IMR-90 (cell line): ENCODE results near the gene PCDHGA12. TPM values are rescaled to one million over a fixed set of nuclear protein-coding genes. Genes with fewer than 3 reads are reported as not detected.
A peak's percentile ranks its signal among the peaks of the same experiment; 100 is the strongest.

Experiments
- ATAC-seq: fragments of 200-7000 bp; cut with Tn5 transposase; 2 replicates; pipeline ENCODE4 v1.9.1; 2020; ENCODE audit warnings: low read depth, mild to moderate bottlenecking, moderate library complexity
- BruUV-seq: library from RNA; stranded (reverse); fragments of 400-500 nt; replicated peaks from 2 replicates; lab custom pipeline; 2021; lab: Mats Ljungman, UMichigan
- CTCF ChIA-PET: fragments of 300-600 bp; formaldehyde crosslinking; extraction: SDS; loops from one replicate; lab custom pipeline; 2021; ENCODE audit warnings: antibody characterized with exemption; lab: Yijun Ruan, JAX
- POLR2A ChIA-PET: fragments of 300-600 bp; sonication (Branson Sonifier 250); formaldehyde crosslinking; loops from one replicate; lab custom pipeline; 2022; ENCODE audit warnings: antibody characterized with exemption; ENCODE audit not compliant: unreplicated experiment; lab: Charles Lee
- DNase-seq: peaks from one replicate; pipeline ENCODE4 v3.0.0; 2013
- H2AFZ ChIP-seq: replicated peaks from 2 replicates; pipeline ENCODE3; 2013; ENCODE audit warnings: low read length, mild to moderate bottlenecking; ENCODE audit not compliant: poor library complexity
- H2AK5ac ChIP-seq: 2 replicates; pipeline ENCODE4 v1.6.1; 2013; ENCODE audit warnings: low read depth, low read length, inconsistent platforms
- H2AK9ac ChIP-seq: replicated peaks from 2 replicates; pipeline ENCODE3; 2013; ENCODE audit warnings: mild to moderate bottlenecking, low read depth, low read length, moderate library complexity; ENCODE audit not compliant: poor library complexity
- H2BK120ac ChIP-seq: 2 replicates; pipeline ENCODE4 v1.6.1; 2013; ENCODE audit warnings: low read depth, low read length, inconsistent platforms
- H2BK15ac ChIP-seq: 3 replicates; pipeline ENCODE4 v1.6.1; 2013; ENCODE audit warnings: low read depth, low read length, inconsistent platforms
- H2BK20ac ChIP-seq: 2 replicates; pipeline ENCODE4 v1.6.1; 2013; ENCODE audit warnings: low read depth, mild to moderate bottlenecking, inconsistent platforms, low read length, moderate library complexity
- H2BK5ac ChIP-seq: 2 replicates; pipeline ENCODE4 v1.6.1; 2013; ENCODE audit warnings: mild to moderate bottlenecking, low read depth, low read length, inconsistent platforms; ENCODE audit not compliant: poor library complexity, severe bottlenecking
- H3K14ac ChIP-seq: replicated peaks from 2 replicates; pipeline ENCODE4 v1.6.1; 2013; ENCODE audit warnings: low read depth, low read length, inconsistent platforms
- H3K18ac ChIP-seq: 2 replicates; pipeline ENCODE4 v1.6.1; 2013; ENCODE audit warnings: low read depth, low read length, control low read depth
- H3K23ac ChIP-seq: 2 replicates; pipeline ENCODE4 v1.6.1; 2013; ENCODE audit warnings: low read depth, low read length, inconsistent platforms
- H3K27ac ChIP-seq: 2 replicates; pipeline ENCODE4 v1.5.1; 2013; ENCODE audit warnings: mild to moderate bottlenecking, control low read depth, low read length; ENCODE audit not compliant: insufficient read depth
- H3K27me3 ChIP-seq: 2 replicates; pipeline ENCODE4 v1.6.1; 2013; ENCODE audit warnings: low read length; ENCODE audit not compliant: control insufficient read depth, insufficient read depth
- H3K36me3 ChIP-seq: 2 replicates; pipeline ENCODE4 v1.6.1; 2013; ENCODE audit warnings: low read length, mixed read lengths; ENCODE audit not compliant: control insufficient read depth, insufficient read depth
- H3K4ac ChIP-seq: 2 replicates; pipeline ENCODE4 v1.6.1; 2013; ENCODE audit warnings: low read depth, low read length, inconsistent platforms
- H3K4me1 ChIP-seq: 2 replicates; pipeline ENCODE4 v1.6.1; 2013; ENCODE audit warnings: low read length, mixed read lengths; ENCODE audit not compliant: control insufficient read depth, insufficient read depth
- H3K4me2 ChIP-seq: 2 replicates; pipeline ENCODE4 v1.6.1; 2013; ENCODE audit warnings: low read depth, mild to moderate bottlenecking, control low read depth, low read length, moderate library complexity
- H3K4me3 ChIP-seq: 2 replicates; pipeline ENCODE4 v1.5.1; 2013; ENCODE audit warnings: low read depth, mild to moderate bottlenecking, control low read depth, low read length, moderate library complexity; ENCODE audit not compliant: insufficient read depth
- H3K56ac ChIP-seq: 2 replicates; pipeline ENCODE4 v1.6.1; 2013; ENCODE audit warnings: low read length, inconsistent platforms; ENCODE audit not compliant: insufficient read depth; ENCODE audit errors: extremely low read depth
- H3K79me1 ChIP-seq, 2 experiments: 2 replicates each; pipeline ENCODE4 v1.6.1; 2013; ENCODE audit warnings: low read length in 2 of 2, inconsistent platforms in 1 of 2, low read depth in 1 of 2
- H3K9ac ChIP-seq: 2 replicates; pipeline ENCODE4 v1.6.1; 2013; ENCODE audit warnings: low read depth, low read length, control low read depth
- H3K9me1 ChIP-seq: 2 replicates; pipeline ENCODE4 v1.6.1; 2013; ENCODE audit warnings: low read length, inconsistent platforms; ENCODE audit not compliant: insufficient read depth
- H3K9me3 ChIP-seq: 2 replicates; pipeline ENCODE4 v1.6.1; 2013; ENCODE audit warnings: low read length; ENCODE audit not compliant: control insufficient read depth, insufficient read depth
- H4K20me1 ChIP-seq: 2 replicates; pipeline ENCODE4 v1.6.1; 2013; ENCODE audit warnings: low read length, inconsistent platforms; ENCODE audit not compliant: insufficient read depth
- H4K5ac ChIP-seq: 2 replicates; pipeline ENCODE4 v1.6.1; 2013; ENCODE audit warnings: mild to moderate bottlenecking, low read depth, low read length, control low read depth
- H4K8ac ChIP-seq, 2 experiments: 2 replicates each; pipeline ENCODE4 v1.6.1; 2013; ENCODE audit warnings: low read depth in 2 of 2, low read length in 2 of 2, control low read depth in 1 of 2, inconsistent platforms in 1 of 2
- H4K91ac ChIP-seq: 2 replicates; pipeline ENCODE4 v1.6.1; 2013; ENCODE audit warnings: low read depth, low read length, inconsistent platforms; ENCODE audit not compliant: insufficient read depth
- BHLHE40 ChIP-seq: fragments of 150-350 bp; IDR thresholded peaks from 2 replicates; pipeline ENCODE4 v1.6.1; 2016; ENCODE audit warnings: mild to moderate bottlenecking, low read depth, low read length
- CEBPB ChIP-seq: IDR thresholded peaks from 2 replicates; pipeline ENCODE4 v1.6.1; 2012; ENCODE audit warnings: low read depth, low read length, improper control_type of control experiment
- CHD1 ChIP-seq: IDR thresholded peaks from 2 replicates; pipeline ENCODE4 v1.6.1; 2012; ENCODE audit warnings: low read depth, low read length, improper control_type of control experiment
- CTCF ChIP-seq: conservative IDR thresholded peaks from 2 replicates; pipeline ENCODE4 v1.5.1; 2012; ENCODE audit warnings: mild to moderate bottlenecking, low read depth, low read length, improper control_type of control experiment
- ELK1 ChIP-seq: fragments of 150-350 bp; IDR thresholded peaks from 2 replicates; pipeline ENCODE4 v1.6.1; 2016; ENCODE audit warnings: low read depth, mild to moderate bottlenecking, low read length, moderate library complexity, borderline replicate concordance
- MAFK ChIP-seq: IDR thresholded peaks from 2 replicates; pipeline ENCODE4 v1.6.1; 2012; ENCODE audit warnings: low read depth, low read length, improper control_type of control experiment
- MXI1 ChIP-seq: IDR thresholded peaks from 2 replicates; pipeline ENCODE4 v1.6.1; 2012; ENCODE audit warnings: low read depth, mild to moderate bottlenecking, low read length, moderate library complexity, borderline replicate concordance
- NFE2L2 ChIP-seq: fragments of 150-350 bp; IDR thresholded peaks from 2 replicates; pipeline ENCODE4 v1.6.1; 2016; ENCODE audit warnings: low read depth, mild to moderate bottlenecking, low read length
- RAD21 ChIP-seq: IDR thresholded peaks from 2 replicates; pipeline ENCODE4 v1.6.1; 2012; ENCODE audit warnings: low read length, improper control_type of control experiment
- RCOR1 ChIP-seq: IDR thresholded peaks from 2 replicates; pipeline ENCODE4 v1.6.1; 2012; ENCODE audit warnings: mild to moderate bottlenecking, low read length, improper control_type of control experiment; ENCODE audit not compliant: insufficient replicate concordance
- RFX5 ChIP-seq: IDR thresholded peaks from 2 replicates; pipeline ENCODE4 v1.8.0; 2012; ENCODE audit warnings: low read depth, mild to moderate bottlenecking, low read length, moderate library complexity
- SMC3 ChIP-seq: fragments of 150-350 bp; IDR thresholded peaks from 2 replicates; pipeline ENCODE4 v1.6.1; 2016; ENCODE audit warnings: low read depth, mild to moderate bottlenecking, antibody characterized with exemption, low read length, moderate library complexity
- USF2 ChIP-seq: fragments of 150-350 bp; IDR thresholded peaks from 2 replicates; pipeline ENCODE4 v1.6.1; 2017; ENCODE audit warnings: mild to moderate bottlenecking, antibody characterized with exemption, low read length, low read depth
- WGBS, 2 experiments: methylation state at CpG; one replicate each; pipeline versions ENCODE4 v1.1.5 to v1.1.7; 2013; ENCODE audit warnings: missing lambda C conversion rate in 2 of 2; ENCODE audit not compliant: insufficient read length in 1 of 2; ENCODE audit errors: extremely low coverage in 2 of 2; 5-methylcytosine and 5-hydroxymethylcytosine counted together
- dilution Hi-C: fragments of 300-500 bp; cut with HindIII; formaldehyde crosslinking; loops from one replicate; pipeline ENCODE4 v1.14.3; 2018; ENCODE audit warnings: low sequenced_read_pairs; ENCODE audit not compliant: unreplicated experiment
- in situ Hi-C: fragments of 300-500 bp; cut with MboI; formaldehyde crosslinking; loops from 3 replicates; pipeline ENCODE4 v1.14.3; 2019; ENCODE audit warnings: low sequenced_read_pairs, inconsistent platforms, mixed read lengths
- intact Hi-C: fragments of 100-400 bp; cut with micrococcal nuclease; formaldehyde crosslinking; loops from 2 replicates; pipeline ENCODE4 v1.10.0; 2022
- polyA plus RNA-seq, 3 experiments: library from polyadenylated mRNA; depleted of rRNA; stranded (reverse); fragments of >200 nt; gene quantifications; 2 replicates each; pipeline ENCODE4 v1.2.3, GENCODE V29; 2012; ENCODE audit warnings: low replicate concordance in 1 of 3
- total RNA-seq: library from RNA; depleted of rRNA; stranded (reverse); fragments of >200 nt; gene quantifications from 2 replicates; pipeline ENCODE4 v1.2.3, GENCODE V29; 2012

PCDHGA12 gene
- total and polyA plus RNA-seq, 2 of the 4 experiments (the other 2 are of a cell fraction): 7.9 to 8.8 TPM

- H3K4me3 ChIP-seq: peak within 1 kb of the TSS; percentile 55
- peak within 1 kb of the TSS; percentile 65; the same call in 1 of the 2 replicates for H3K27ac ChIP-seq
- H3K27me3 ChIP-seq: no peaks in the 10 kb centered on the region
- no peaks in the 10 kb centered on the region for H3K9me1 ChIP-seq
- peak within 1 kb of the TSS; percentile 23 for H2AK9ac ChIP-seq
- H2BK20ac ChIP-seq: no peak within 1 kb of the TSS
- POLR2A ChIA-PET: interaction anchor here (0.7 kb wide), 1 partner anchor 145 kb away, joined by 4 read pairs; no protein-coding TSS in a partner anchor
- 0 out of 2 replicates have a peak within 1 kb of the TSS, but pooled peaks have one; percentile 4 for H4K91ac ChIP-seq
- no peak within 1 kb of the TSS for H2BK5ac ChIP-seq
- H2AFZ ChIP-seq: peak within 1 kb of the TSS; percentile 85
- H3K79me1 ChIP-seq: peaks cover 7 to 8% of the 10 kb centered on the region in 2 experiments; a peak in 2 of 4 replicates
- in situ Hi-C loops: no loop called here
- no peak within 1 kb of the TSS; the same call in 1 of the 2 replicates for H3K18ac ChIP-seq
- H3K9ac ChIP-seq: peak within 1 kb of the TSS; percentile 62
- no TSS peak for BruUV-seq
- ATAC-seq: peak; percentile 77
- DNase-seq: peak; percentile 80
- no peak within 1 kb of the TSS for H3K23ac ChIP-seq
- intact Hi-C loops: loop anchor here (1.0 to 5.0 kb wide), 2 partner anchors 86 to 111 kb away; no protein-coding TSS in a partner anchor
- H2BK15ac ChIP-seq: no peak within 1 kb of the TSS
- no peak within 1 kb of the TSS for H4K5ac ChIP-seq
- dilution Hi-C loops: no loop called here
- H3K56ac ChIP-seq: peak within 1 kb of the TSS; percentile 28; the same call in 1 of the 2 replicates
- no peak within 1 kb of the TSS for H3K14ac ChIP-seq
- WGBS, 2 experiments: 26% methylated on average over 20 of the region's 31 CpGs; no CpG with 5 or more reads in 1 of the 2 experiments
- H3K4me2 ChIP-seq: peak within 1 kb of the TSS; percentile 72
- no peaks in the 10 kb centered on the region for H3K4me1 ChIP-seq
- H4K20me1 ChIP-seq: no peaks in the 10 kb centered on the region
- peak within 1 kb of the TSS in 1 of 2 experiments; percentile 61; a peak in 2 of 4 replicates for H4K8ac ChIP-seq
- CTCF ChIA-PET: interaction anchor here (0.5 to 2.8 kb wide), 19 partner anchors 11 to 1084 kb away, joined by 3 to 25 read pairs (median 4); partner anchors contain the start of genes PCDHB11, PCDHGA1, PCDHGB5 and TAF7
- H3K9me3 ChIP-seq: peaks cover 50% of the 10 kb centered on the region
- H2BK120ac ChIP-seq: no peak within 1 kb of the TSS
- H3K36me3 ChIP-seq: peaks cover 11% of the 10 kb centered on the region; the same call in 1 of the 2 replicates
- H2AK5ac ChIP-seq: no peak within 1 kb of the TSS
- H3K4ac ChIP-seq: no peak within 1 kb of the TSS
- TF ChIP-seq SMC3 (peak; percentile 67), CHD1 (no peak), MAFK (no peak), MXI1 (no peak), CTCF (peak; percentile 70), CEBPB (no peak), RCOR1 (no peak), RAD21 (peak; percentile 61), NFE2L2 (no peak), USF2 (no peak), RFX5 (no peak), BHLHE40 (no peak), ELK1 (no peak)
Observed at GRCh38 chr5:141412854-141413539, 17.3 kb upstream of the PCDHGA12 start, which contains the start of gene PCDHGA10. PCDHGA10 (plus strand) TSS chr5:141412987; CDS start chr5:141413176, 189 bp downstream.
